ENCODE results near the gene USH1G.

USH1G gene

DNA sequence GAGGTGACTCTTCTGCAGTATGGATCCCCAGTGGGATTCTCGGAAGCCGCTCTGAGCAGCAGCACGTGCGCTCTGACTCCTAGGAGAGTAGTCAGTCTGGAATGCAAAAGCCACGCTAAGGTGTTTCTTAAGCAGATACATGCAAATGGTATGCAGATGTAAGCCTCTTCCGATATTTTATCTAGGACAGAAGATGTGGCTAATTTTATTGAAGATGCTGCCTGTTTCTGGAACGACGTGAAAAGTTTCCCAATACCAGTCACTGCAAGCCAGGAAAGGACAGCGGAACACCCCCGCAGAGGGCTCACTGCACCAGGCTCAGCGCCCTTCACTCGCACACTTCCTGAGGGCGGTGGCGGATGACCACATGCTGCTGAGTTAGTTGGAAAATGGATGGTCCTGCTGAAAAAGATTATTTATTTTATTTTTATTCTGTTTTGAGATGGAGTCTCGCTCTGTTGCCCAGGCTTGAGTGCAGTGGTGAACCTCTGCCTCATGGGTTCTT lies 39.8 kb downstream of the USH1G start:
- H2AFZ ChIP-seq (ENCODE audit: low read depth, low read length) = no peak overlapping the region
- H3K9ac ChIP-seq (ENCODE audit: low read length) = no peak overlapping the region
- no peak overlapping the region for H2BK120ac ChIP-seq (ENCODE audit: low read depth, low read length)
- H3K4me1 ChIP-seq (ENCODE audit: control insufficient read depth, insufficient read depth, low read depth, low read length) = no peaks in the 10 kb centered on the region
- H3K4ac ChIP-seq (ENCODE audit: low read depth in 1 of 2, low read length in 2 of 2) = no peak overlapping the region
- no peak overlapping the region for H3K4me3 ChIP-seq (ENCODE audit: insufficient read depth in 1 of 2, low read depth in 1 of 2, low read length in 2 of 2)
- no peak overlapping the region for H3K14ac ChIP-seq (ENCODE audit: low read length in 2 of 2)
- no peak overlapping the region for H2BK5ac ChIP-seq (ENCODE audit: low read depth, low read length, poor library complexity, severe bottlenecking)
- WGBS = 82% methylated on average over 15 of the region's 15 CpGs
- H2BK15ac ChIP-seq (ENCODE audit: low read depth, poor library complexity, severe bottlenecking) = no peak overlapping the region
- no peak overlapping the region for H3K27ac ChIP-seq (ENCODE audit: low read length, poor library complexity, severe bottlenecking)
- no peak overlapping the region for H3K4me2 ChIP-seq (ENCODE audit: low read length, poor library complexity, severe bottlenecking)
- H4K8ac ChIP-seq (ENCODE audit: low read length) = no peak overlapping the region
- H3K23ac ChIP-seq (ENCODE audit: low read length in 2 of 2) = no peak overlapping the region
- H3K36me3 ChIP-seq (ENCODE audit: control insufficient read depth in 1 of 2, insufficient read depth in 2 of 2, low read depth in 1 of 2, low read length in 2 of 2) = no peaks in the 10 kb centered on the region
- no peaks in the 10 kb centered on the region for H3K9me3 ChIP-seq (ENCODE audit: control insufficient read depth, low read length)
- no peak overlapping the region for H2AK5ac ChIP-seq (ENCODE audit: low read length, severe bottlenecking)
- peaks cover 34 to 73% of the 10 kb centered on the region in 2 experiments for H3K27me3 ChIP-seq (ENCODE audit: control insufficient read depth in 1 of 2, insufficient read depth in 1 of 2, low read length in 2 of 2)
- H3K18ac ChIP-seq (ENCODE audit: low read depth in 1 of 2, low read length in 2 of 2) = no peak overlapping the region
- H4K91ac ChIP-seq (ENCODE audit: low read length) = no peak overlapping the region
- no peak overlapping the region for H2BK12ac ChIP-seq (ENCODE audit: low read length in 2 of 2)
- no peaks in the 10 kb centered on the region for H3K79me1 ChIP-seq (replicated peaks; ENCODE audit: low read length, poor library complexity, severe bottlenecking)
- DNase-seq = no peak

DNA sequence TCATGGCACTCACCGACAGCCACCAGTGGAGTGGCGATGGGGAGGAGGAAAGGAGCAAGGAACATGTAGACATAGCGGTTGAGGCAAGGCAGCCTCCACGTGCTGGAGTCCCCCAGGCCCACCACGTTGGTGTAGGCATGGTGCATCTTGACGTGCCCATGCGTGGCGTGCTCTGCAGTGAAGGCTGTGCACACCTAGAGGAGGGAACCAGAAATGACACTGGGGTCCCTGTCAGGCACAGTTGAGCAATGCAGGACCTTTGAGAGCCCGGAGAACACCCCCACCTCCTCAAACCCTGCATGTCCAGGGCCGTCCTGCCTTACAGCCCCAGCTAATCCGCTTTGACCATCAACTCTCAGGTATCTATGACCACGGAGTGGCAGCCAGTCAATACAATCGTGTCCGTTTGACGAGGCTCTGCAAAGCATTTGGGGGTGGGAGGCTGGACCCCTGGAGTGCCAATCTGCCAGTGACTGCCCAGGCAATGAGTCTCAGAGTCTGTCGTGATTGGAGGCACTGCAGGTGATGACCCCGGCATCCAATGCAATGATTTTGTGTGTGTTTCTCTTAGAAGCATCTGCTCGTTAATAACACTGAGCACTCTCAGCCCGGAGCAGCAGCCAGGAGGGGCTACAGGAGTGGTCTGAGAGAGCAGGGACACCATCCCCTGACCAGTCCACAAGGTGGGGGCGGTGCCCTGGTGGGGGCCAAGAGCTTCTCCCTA lies 40.4 kb downstream of the USH1G start:
- no peak overlapping the region for H3K9ac ChIP-seq (ENCODE audit: low read length)
- peaks cover 39 to 71% of the 10 kb centered on the region in 2 experiments for H3K27me3 ChIP-seq (ENCODE audit: control insufficient read depth in 1 of 2, insufficient read depth in 1 of 2, low read length in 2 of 2)
- no peak overlapping the region for H3K27ac ChIP-seq (ENCODE audit: low read length, poor library complexity, severe bottlenecking)
- H3K36me3 ChIP-seq (ENCODE audit: control insufficient read depth in 1 of 2, insufficient read depth in 2 of 2, low read depth in 1 of 2, low read length in 2 of 2) = no peaks in the 10 kb centered on the region
- no peak overlapping the region for H2AFZ ChIP-seq (ENCODE audit: low read depth, low read length)
- no peaks in the 10 kb centered on the region for H3K4me1 ChIP-seq (ENCODE audit: control insufficient read depth, insufficient read depth, low read depth, low read length)
- 84% methylated on average over 20 of the region's 20 CpGs for WGBS
- no peak overlapping the region for H2BK5ac ChIP-seq (ENCODE audit: low read depth, low read length, poor library complexity, severe bottlenecking)
- H2BK15ac ChIP-seq (ENCODE audit: low read depth, poor library complexity, severe bottlenecking) = no peak overlapping the region
- H3K14ac ChIP-seq (ENCODE audit: low read length in 2 of 2) = no peak overlapping the region
- H3K4me2 ChIP-seq (ENCODE audit: low read length, poor library complexity, severe bottlenecking) = no peak overlapping the region
- no peak overlapping the region for H2AK5ac ChIP-seq (ENCODE audit: low read length, severe bottlenecking)
- no peaks in the 10 kb centered on the region for H3K79me1 ChIP-seq (replicated peaks; ENCODE audit: low read length, poor library complexity, severe bottlenecking)
- H2BK120ac ChIP-seq (ENCODE audit: low read depth, low read length) = no peak overlapping the region
- no peak overlapping the region for H4K91ac ChIP-seq (ENCODE audit: low read length)
- H3K9me3 ChIP-seq (ENCODE audit: control insufficient read depth, low read length) = no peaks in the 10 kb centered on the region
- H2BK12ac ChIP-seq (ENCODE audit: low read length in 2 of 2) = no peak overlapping the region
- no peak overlapping the region for H3K4me3 ChIP-seq (ENCODE audit: insufficient read depth in 1 of 2, low read depth in 1 of 2, low read length in 2 of 2)
- no peak overlapping the region for H3K23ac ChIP-seq (ENCODE audit: low read length in 2 of 2)
- no peak overlapping the region for H4K8ac ChIP-seq (ENCODE audit: low read length)
- no peak for DNase-seq
- no peak overlapping the region for H3K4ac ChIP-seq (ENCODE audit: low read depth in 1 of 2, low read length in 2 of 2)
- H3K18ac ChIP-seq (ENCODE audit: low read depth in 1 of 2, low read length in 2 of 2) = no peak overlapping the region

DNA sequence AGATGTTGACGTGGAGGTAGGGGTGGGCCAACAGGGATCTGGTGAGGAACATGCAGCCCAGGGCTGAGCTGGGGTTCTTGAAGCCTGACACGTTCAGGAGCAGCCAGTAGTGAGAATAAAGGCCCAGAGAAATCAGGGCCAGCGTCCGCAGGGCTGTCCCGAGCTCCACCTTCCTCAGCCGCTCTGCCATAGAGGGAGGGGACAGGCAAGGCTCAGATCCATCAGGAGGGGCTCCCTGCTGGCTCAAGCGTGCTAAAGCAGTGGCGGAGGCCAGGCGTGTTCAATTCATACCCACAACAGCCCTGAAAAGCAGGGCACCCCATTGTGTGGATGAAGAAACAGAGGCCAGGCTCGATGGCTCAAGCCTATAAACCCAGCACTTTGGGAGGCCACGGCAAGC lies 42.0 kb downstream of the USH1G start:
- H2BK5ac ChIP-seq (ENCODE audit: low read depth, low read length, poor library complexity, severe bottlenecking) = no peak overlapping the region
- DNase-seq = no peak
- 76% methylated on average over 10 of the region's 11 CpGs for WGBS

DNA sequence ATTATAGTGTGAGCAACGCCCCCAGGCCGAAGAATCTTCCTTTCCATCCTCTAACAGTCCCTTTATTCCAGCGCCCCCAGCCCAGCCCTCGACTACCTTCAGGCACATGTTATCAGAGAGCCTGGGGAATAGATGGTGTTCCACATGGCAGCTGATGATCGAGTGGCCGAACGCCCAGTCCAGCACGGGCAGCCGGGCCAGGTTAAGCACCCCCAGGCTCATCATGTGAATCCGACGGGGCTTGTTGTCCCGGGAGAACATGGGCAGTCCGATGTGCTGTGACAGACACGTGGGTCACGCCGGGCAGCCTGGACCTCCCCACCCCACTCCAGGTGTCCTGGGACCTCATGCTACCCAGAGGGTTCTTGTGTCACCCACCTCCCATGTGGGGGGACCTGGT lies 43.7 kb downstream of the USH1G start:
- Histone ChIP-seq H3K23ac (ENCODE audit: low read length in 2 of 2) (no peak overlapping the region), H3K27me3 (ENCODE audit: control insufficient read depth in 1 of 2, insufficient read depth in 1 of 2, low read length in 2 of 2) (peaks cover 41 to 48% of the 10 kb centered on the region in 2 experiments), H3K18ac (ENCODE audit: low read depth in 1 of 2, low read length in 2 of 2) (no peak overlapping the region), H3K36me3 (ENCODE audit: control insufficient read depth in 1 of 2, insufficient read depth in 2 of 2, low read depth in 1 of 2, low read length in 2 of 2) (no peaks in the 10 kb centered on the region), H3K4me2 (ENCODE audit: low read length, poor library complexity, severe bottlenecking) (no peak overlapping the region), H3K4me3 (ENCODE audit: insufficient read depth in 1 of 2, low read depth in 1 of 2, low read length in 2 of 2) (no peak overlapping the region), H3K79me1 (replicated peaks; ENCODE audit: low read length, poor library complexity, severe bottlenecking) (no peaks in the 10 kb centered on the region), H3K4me1 (ENCODE audit: control insufficient read depth, insufficient read depth, low read depth, low read length) (no peaks in the 10 kb centered on the region), H4K91ac (ENCODE audit: low read length) (no peak overlapping the region), H2BK15ac (ENCODE audit: low read depth, poor library complexity, severe bottlenecking) (no peak overlapping the region), H3K27ac (ENCODE audit: low read length, poor library complexity, severe bottlenecking) (no peak overlapping the region), H3K4ac (ENCODE audit: low read depth in 1 of 2, low read length in 2 of 2) (no peak overlapping the region), H2BK120ac (ENCODE audit: low read depth, low read length) (no peak overlapping the region), H2BK5ac (ENCODE audit: low read depth, low read length, poor library complexity, severe bottlenecking) (no peak overlapping the region), H3K9ac (ENCODE audit: low read length) (no peak overlapping the region), H2AFZ (ENCODE audit: low read depth, low read length) (no peak overlapping the region), H3K14ac (ENCODE audit: low read length in 2 of 2) (no peak overlapping the region), H2AK5ac (ENCODE audit: low read length, severe bottlenecking) (no peak overlapping the region), H3K9me3 (ENCODE audit: control insufficient read depth, low read length) (no peaks in the 10 kb centered on the region), H4K8ac (ENCODE audit: low read length) (no peak overlapping the region), H2BK12ac (ENCODE audit: low read length in 2 of 2) (no peak overlapping the region)
- WGBS = 88% methylated on average over 14 of the region's 16 CpGs
- no peak for DNase-seq

More for the DNA sequence above, 42.0 kb downstream of the USH1G start:
- Histone ChIP-seq H3K27me3 (ENCODE audit: control insufficient read depth in 1 of 2, insufficient read depth in 1 of 2, low read length in 2 of 2) (peaks cover 39 to 58% of the 10 kb centered on the region in 2 experiments), H3K18ac (ENCODE audit: low read depth in 1 of 2, low read length in 2 of 2) (no peak overlapping the region), H3K23ac (ENCODE audit: low read length in 2 of 2) (no peak overlapping the region), H3K4me3 (ENCODE audit: insufficient read depth in 1 of 2, low read depth in 1 of 2, low read length in 2 of 2) (no peak overlapping the region), H3K27ac (ENCODE audit: low read length, poor library complexity, severe bottlenecking) (no peak overlapping the region), H3K14ac (ENCODE audit: low read length in 2 of 2) (no peak overlapping the region), H2BK15ac (ENCODE audit: low read depth, poor library complexity, severe bottlenecking) (no peak overlapping the region), H4K91ac (ENCODE audit: low read length) (no peak overlapping the region), H2AK5ac (ENCODE audit: low read length, severe bottlenecking) (no peak overlapping the region), H3K36me3 (ENCODE audit: control insufficient read depth in 1 of 2, insufficient read depth in 2 of 2, low read depth in 1 of 2, low read length in 2 of 2) (no peaks in the 10 kb centered on the region), H2BK120ac (ENCODE audit: low read depth, low read length) (no peak overlapping the region), H3K4me2 (ENCODE audit: low read length, poor library complexity, severe bottlenecking) (no peak overlapping the region), H4K8ac (ENCODE audit: low read length) (no peak overlapping the region), H3K4ac (ENCODE audit: low read depth in 1 of 2, low read length in 2 of 2) (no peak overlapping the region), H2BK12ac (ENCODE audit: low read length in 2 of 2) (no peak overlapping the region), H3K9me3 (ENCODE audit: control insufficient read depth, low read length) (no peaks in the 10 kb centered on the region), H3K79me1 (replicated peaks; ENCODE audit: low read length, poor library complexity, severe bottlenecking) (no peaks in the 10 kb centered on the region), H3K9ac (ENCODE audit: low read length) (no peak overlapping the region), H3K4me1 (ENCODE audit: control insufficient read depth, insufficient read depth, low read depth, low read length) (no peaks in the 10 kb centered on the region), H2AFZ (ENCODE audit: low read depth, low read length) (no peak overlapping the region)

Measured in mesenchymal stem cell (in vitro differentiated cells and primary cell).